Activated T-cell treated with anti-CD3 and anti-CD28 coated beads, Interleukin-2, amount 50 U/mL, for 72 hours (primary cell): ENCODE results near the gene PTBP2. TPM values are rescaled to one million over a fixed set of nuclear protein-coding genes. Genes with fewer than 3 reads are reported as not detected.
A peak's percentile ranks its signal among the peaks of the same experiment; 100 is the strongest.

Experiments used
- ATAC-seq, 2 donors: fragments of 150-1000 bp; cut with Tn5 transposase; replicated peaks in 1 of 2; 2 replicates each; pipeline ENCODE4 v1.10.0; 2021; ENCODE audit warnings: moderate library complexity in 2 of 2, mild to moderate bottlenecking in 1 of 2
- DNase-seq, 2 donors: peaks; one replicate each; pipeline ENCODE4 v3.0.0; 2021 to 2022; ENCODE audit warnings: mixed read lengths in 1 of 2
- H3K27ac Mint-ChIP-seq: one replicate; pipeline ENCODE4 v1.8.0; 2022; ENCODE audit warnings: mild to moderate bottlenecking, moderate library complexity, mixed read lengths
- H3K27me3 Mint-ChIP-seq: one replicate; pipeline ENCODE4 v1.8.0; 2022; ENCODE audit warnings: low read depth, mixed read lengths
- H3K36me3 Mint-ChIP-seq, 2 donors: one replicate each; pipeline ENCODE4 v1.8.0; 2022; ENCODE audit warnings: mixed read lengths in 2 of 2, mild to moderate bottlenecking in 1 of 2; ENCODE audit not compliant: insufficient read depth in 2 of 2
- H3K4me1 Mint-ChIP-seq: one replicate; pipeline ENCODE4 v1.8.0; 2022; ENCODE audit warnings: low read depth, mixed read lengths
- H3K4me3 Mint-ChIP-seq, 2 donors: one replicate each; pipeline ENCODE4 v1.8.0; 2022; ENCODE audit warnings: mild to moderate bottlenecking in 2 of 2, mixed read lengths in 2 of 2, moderate library complexity in 2 of 2
- H3K9me3 Mint-ChIP-seq, 2 donors: one replicate each; pipeline ENCODE4 v1.8.0; 2022; ENCODE audit warnings: mixed read lengths in 2 of 2
- total RNA-seq, 2 donors: library from RNA; stranded (reverse); gene quantifications; one replicate each; pipeline ENCODE4 v1.2.3, GENCODE V29; 2022

PTBP2 gene
- total RNA-seq, 2 donors from 2014 or later: 14.3 to 14.5 TPM

DNA sequence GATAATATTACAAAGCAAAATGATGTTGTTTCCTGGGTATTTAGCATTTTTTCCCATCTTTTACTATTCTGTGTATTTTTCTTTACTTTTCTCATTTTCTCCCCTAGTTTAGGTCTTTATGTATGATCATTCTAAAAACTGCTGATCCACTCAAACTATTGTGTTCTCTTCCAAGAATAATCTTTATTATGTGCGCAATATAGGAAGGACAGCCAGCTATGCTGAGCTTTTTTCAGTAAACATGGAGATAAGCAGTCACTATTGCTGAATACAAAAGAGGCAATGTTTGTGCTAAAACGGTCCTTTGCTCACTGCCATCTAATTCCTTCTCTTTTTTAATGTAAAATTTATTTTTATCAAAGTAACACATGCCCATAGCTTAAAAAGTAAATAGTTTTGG, 6.7 kb upstream of the PTBP2 start:
- H3K9me3 Mint-ChIP-seq: no peaks in the 10 kb centered on the region
- no peak overlapping the region for H3K4me3 Mint-ChIP-seq
- ATAC-seq (no peak), DNase-seq (no peak)
- no peak overlapping the region for H3K27ac Mint-ChIP-seq
- H3K4me1 Mint-ChIP-seq: no peaks in the 10 kb centered on the region
- no peaks in the 10 kb centered on the region for H3K36me3 Mint-ChIP-seq
- H3K27me3 Mint-ChIP-seq: peaks cover 14% of the 10 kb centered on the region

DNA sequence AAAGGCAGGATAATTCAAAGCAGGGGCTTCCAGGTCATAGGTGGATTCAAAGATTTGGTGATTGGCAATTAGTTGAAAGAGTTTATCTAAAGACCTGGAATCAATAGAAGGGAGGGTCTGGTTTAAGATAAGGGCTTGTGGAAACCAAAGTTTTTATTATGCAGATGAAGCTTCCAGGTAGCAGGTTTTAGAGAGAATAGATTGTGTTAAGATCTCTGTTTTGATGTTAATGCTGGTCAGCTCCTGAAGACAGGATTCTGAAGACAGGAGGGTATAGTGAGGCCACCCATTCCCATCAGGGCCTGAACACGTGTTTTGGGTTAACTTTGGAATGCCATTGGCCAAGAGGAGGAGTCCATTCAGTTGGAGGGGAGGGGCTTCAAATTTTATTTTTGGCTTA, 6.1 kb upstream of the PTBP2 start:
- no peak overlapping the region for H3K27ac Mint-ChIP-seq
- H3K4me3 Mint-ChIP-seq: no peak overlapping the region
- no peaks in the 10 kb centered on the region for H3K9me3 Mint-ChIP-seq
- no peaks in the 10 kb centered on the region for H3K36me3 Mint-ChIP-seq
- DNase-seq (no peak), ATAC-seq (no peak)
- H3K4me1 Mint-ChIP-seq: no peaks in the 10 kb centered on the region
- peaks cover 14% of the 10 kb centered on the region for H3K27me3 Mint-ChIP-seq

DNA sequence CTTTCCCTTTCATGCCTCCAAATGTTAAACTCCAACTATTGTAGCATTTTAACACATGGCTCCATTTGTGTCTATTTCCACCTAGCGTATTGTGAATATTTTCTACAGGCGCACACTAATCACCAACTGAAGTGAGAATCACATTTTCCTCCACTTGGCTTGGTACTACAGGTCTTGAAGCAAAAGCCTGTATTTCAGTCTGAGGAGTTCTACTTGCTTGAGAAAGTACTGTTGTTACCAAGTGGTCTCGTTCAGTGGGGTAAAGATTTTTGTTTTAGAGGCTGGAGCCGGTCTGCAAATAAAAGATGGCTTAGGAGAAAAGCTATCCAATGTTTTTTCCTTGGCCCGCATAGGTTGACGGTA, 550 bp upstream of the PTBP2 start:
- Mint-ChIP-seq H3K27me3 (no peaks in the 10 kb centered on the region), H3K27ac (peak overlapping the region; percentile 96), H3K9me3 (peaks cover 0 to 2% of the 10 kb centered on the region in 2 donors), H3K4me1 (peaks cover 28% of the 10 kb centered on the region), H3K36me3 (peaks cover 7 to 13% of the 10 kb centered on the region in 2 donors), H3K4me3 (peak overlapping the region; percentile 88 to 99)
- ATAC-seq (peak in 1 of 2 donors; percentile 1), DNase-seq (no peak)

DNA sequence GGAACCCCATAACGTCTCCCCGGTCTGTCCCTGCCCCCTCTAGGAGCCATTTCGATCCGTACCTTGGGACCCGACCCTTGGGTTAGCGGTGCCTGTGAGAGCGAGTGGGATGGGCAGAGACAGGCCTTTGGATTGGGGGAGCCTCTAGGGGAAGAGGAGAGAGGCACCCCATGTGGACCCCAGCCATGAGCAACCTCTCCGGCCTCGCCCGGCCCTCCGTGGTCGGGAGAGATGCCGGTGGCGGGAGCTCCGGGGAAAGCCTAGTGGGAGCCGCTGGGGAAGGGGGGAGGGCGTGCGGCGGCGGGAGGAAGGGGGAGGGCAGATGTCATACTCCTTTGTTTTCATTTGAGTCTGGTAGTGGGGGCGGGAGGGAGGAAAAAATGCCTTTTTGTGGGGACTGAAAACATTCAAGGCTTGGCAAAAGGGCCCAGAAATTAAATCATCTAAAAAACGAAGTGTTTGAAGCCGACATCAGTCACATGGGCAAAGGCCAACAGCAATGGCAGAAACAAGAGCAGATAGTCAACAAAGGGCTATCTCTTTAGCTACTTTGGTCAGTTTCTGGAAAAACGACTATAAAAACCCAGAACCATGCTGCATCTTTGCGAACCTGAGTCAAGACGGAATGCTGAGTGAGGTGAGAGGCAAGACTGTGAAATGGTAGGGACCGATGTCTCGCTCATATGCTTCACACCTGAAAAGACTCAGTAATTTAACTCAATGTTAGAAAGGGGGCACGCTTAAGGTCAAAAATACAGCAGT, 758 bp downstream of the PTBP2 start:
- Mint-ChIP-seq H3K4me1 (peaks cover 37% of the 10 kb centered on the region), H3K9me3 (peaks cover 0 to 2% of the 10 kb centered on the region in 2 donors), H3K4me3 (peak overlapping the region; percentile 88 to 99), H3K27me3 (no peaks in the 10 kb centered on the region), H3K36me3 (peaks cover 8 to 19% of the 10 kb centered on the region in 2 donors), H3K27ac (peak overlapping the region; percentile 99)
- ATAC-seq: peak; percentile 64 to 70
- peak in 1 of 2 donors; percentile 55 for DNase-seq

DNA sequence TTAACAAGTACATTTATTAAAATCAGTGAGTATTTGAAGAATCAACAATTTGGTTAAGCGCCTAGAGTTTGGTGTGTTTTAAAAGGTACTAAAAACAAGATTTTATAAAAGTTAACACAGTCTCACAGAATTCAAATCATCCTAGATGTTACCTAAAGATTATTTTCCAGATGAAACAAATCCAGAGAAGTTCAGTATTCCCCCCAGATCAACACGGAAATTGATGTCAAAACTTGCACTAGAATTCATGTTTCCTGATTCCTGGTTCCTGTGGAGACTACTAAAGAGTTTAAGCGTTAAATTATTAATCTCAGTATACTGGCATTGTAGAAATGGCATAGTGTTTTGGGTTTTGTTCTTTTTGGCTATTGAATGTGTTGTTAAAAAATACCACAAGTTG, 1.4 kb downstream of the PTBP2 start:
- Mint-ChIP-seq H3K4me3 (peak overlapping the region; percentile 88 to 99), H3K27me3 (no peaks in the 10 kb centered on the region), H3K9me3 (peaks cover 0 to 2% of the 10 kb centered on the region in 2 donors), H3K36me3 (peaks cover 11 to 19% of the 10 kb centered on the region in 2 donors), H3K27ac (peak overlapping the region; percentile 99), H3K4me1 (peaks cover 39% of the 10 kb centered on the region)
- no peak for ATAC-seq
- no peak for DNase-seq

DNA sequence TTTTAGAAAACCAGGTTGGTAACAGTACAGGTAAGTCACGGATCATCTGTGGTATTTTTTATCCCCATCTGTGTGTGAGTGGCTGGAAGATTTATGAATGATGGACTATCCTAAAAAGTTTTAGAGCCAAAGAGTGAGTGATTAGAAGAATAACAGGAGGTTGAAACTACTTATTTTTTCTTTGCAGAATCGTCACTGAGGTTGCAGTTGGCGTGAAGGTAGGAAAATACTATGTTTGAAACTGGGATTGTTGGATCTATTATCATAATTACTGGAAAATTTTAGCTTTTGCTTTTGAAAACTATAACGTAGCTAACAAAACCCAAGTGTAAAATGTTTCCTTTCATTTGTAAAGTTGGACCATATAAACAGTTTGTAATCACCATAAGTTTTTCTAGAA, 1.8 kb downstream of the PTBP2 start:
- H3K4me1 Mint-ChIP-seq: peaks cover 43% of the 10 kb centered on the region
- peaks cover 0 to 2% of the 10 kb centered on the region in 2 donors for H3K9me3 Mint-ChIP-seq
- peak overlapping the region; percentile 99 for H3K27ac Mint-ChIP-seq
- ATAC-seq: no peak
- peaks cover 11 to 22% of the 10 kb centered on the region in 2 donors for H3K36me3 Mint-ChIP-seq
- DNase-seq: no peak
- no peaks in the 10 kb centered on the region for H3K27me3 Mint-ChIP-seq
- peak overlapping the region; percentile 88 to 99 for H3K4me3 Mint-ChIP-seq

DNA sequence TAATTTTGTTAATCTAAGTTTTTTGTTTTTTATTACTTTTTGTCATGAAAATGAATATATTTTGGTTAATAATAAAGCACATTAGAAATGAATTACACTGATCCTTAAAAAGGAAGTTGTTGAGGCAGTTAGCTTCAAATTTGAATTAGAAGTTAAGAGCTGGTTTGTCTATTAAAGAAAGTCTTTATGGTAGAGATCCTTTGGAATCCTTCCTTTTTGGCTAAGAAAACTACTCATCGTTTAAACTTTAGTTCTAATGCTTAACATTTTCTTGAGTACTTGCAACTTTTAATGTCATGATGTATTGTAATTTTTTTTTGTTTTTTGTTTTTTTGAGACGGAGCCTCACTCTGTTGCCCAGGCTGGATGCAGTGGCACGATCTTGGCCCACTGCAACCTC, 2.4 kb downstream of the PTBP2 start:
- H3K27me3 Mint-ChIP-seq: no peaks in the 10 kb centered on the region
- peaks cover 0 to 2% of the 10 kb centered on the region in 2 donors for H3K9me3 Mint-ChIP-seq
- DNase-seq: no peak
- ATAC-seq: no peak
- H3K4me3 Mint-ChIP-seq: no peak overlapping the region
- no peak overlapping the region for H3K27ac Mint-ChIP-seq
- peaks cover 47% of the 10 kb centered on the region for H3K4me1 Mint-ChIP-seq
- peaks cover 11 to 25% of the 10 kb centered on the region in 2 donors for H3K36me3 Mint-ChIP-seq

DNA sequence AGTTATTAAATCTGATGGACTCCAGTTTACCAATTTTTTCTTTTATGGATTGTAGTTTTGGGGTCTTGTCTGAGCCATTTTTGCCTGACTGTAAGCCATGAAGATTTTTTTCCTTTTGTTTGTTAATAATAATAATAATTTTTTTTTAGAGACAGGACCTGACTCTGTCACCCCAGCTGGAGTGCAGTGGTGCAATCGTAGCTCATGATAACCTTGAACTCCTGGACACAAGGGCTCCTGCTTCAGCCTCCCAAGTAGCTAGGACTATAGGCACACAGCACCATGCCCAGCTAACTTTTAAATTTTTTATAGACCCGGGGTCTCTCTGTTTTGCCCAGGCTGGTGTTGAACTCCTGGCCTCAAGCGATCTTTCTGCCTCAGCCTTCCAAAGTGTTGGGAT, 6.3 kb downstream of the PTBP2 start:
- H3K9me3 Mint-ChIP-seq: peaks cover 0 to 4% of the 10 kb centered on the region in 2 donors
- H3K27ac Mint-ChIP-seq: no peak overlapping the region
- DNase-seq: no peak
- no peaks in the 10 kb centered on the region for H3K27me3 Mint-ChIP-seq
- peaks cover 57% of the 10 kb centered on the region for H3K4me1 Mint-ChIP-seq
- no peak for ATAC-seq
- peak overlapping the region in 1 of 2 donors; percentile 16 for H3K4me3 Mint-ChIP-seq
- H3K36me3 Mint-ChIP-seq: peaks cover 9 to 39% of the 10 kb centered on the region in 2 donors

DNA sequence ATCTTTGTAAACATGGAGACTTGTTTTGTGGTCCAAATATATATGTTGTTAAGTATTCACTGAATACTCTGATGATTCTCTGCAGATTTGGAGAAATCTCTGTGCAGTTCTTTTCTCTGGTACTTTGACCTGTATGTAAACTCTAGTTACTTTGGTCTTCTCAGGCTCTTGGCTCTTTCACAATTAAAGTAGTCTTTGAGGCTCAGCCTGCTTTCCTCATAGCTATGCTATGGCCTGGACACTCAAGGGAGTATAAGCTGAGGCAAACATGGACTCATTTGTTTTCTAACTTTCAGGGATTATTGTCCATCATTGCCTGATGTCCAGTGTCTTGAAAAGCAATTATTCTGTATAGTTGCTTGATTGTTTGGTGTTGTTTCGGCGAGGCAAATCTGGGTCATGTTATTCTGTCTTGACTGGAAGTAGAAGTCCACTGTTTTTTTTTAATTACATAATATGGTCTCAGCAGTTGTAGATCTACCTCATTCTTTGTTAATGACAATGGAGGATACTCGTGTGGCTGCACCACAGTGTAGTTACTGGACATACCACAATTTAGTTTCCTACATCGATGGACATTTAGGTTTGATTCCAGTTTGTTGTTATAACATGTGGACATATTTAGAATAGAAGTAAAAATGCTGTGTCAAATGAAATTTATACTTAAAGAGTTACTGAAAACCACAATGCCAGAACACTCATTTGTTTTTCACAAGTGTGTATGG, 9.2 kb downstream of the PTBP2 start:
- Mint-ChIP-seq H3K27ac (no peak overlapping the region), H3K9me3 (peaks cover 0 to 2% of the 10 kb centered on the region in 2 donors), H3K27me3 (no peaks in the 10 kb centered on the region), H3K4me1 (peaks cover 37% of the 10 kb centered on the region), H3K36me3 (peaks cover 11 to 51% of the 10 kb centered on the region in 2 donors), H3K4me3 (peak overlapping the region in 1 of 2 donors; percentile 1)
- DNase-seq (no peak), ATAC-seq (no peak)

DNA sequence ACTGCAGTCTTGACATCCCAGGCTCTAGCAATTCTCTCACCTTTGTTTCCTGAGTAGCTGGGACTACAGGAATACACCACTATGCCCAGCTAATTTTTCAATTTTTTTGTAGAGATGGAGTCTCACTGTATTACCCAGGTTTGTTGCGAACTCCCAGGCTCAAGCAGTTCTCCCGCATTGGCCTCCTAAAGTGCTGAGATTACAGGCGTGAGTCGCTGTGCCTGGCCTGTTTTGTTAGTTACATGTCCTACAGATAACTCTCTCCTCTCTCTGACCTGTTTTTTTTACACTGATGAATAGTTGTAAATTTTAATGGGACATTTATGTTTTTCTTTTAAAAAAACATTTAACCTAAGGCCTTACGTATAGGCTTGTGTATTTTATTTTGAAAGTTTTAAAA, 19.8 kb downstream of the PTBP2 start:
- ATAC-seq: no peak

DNA sequence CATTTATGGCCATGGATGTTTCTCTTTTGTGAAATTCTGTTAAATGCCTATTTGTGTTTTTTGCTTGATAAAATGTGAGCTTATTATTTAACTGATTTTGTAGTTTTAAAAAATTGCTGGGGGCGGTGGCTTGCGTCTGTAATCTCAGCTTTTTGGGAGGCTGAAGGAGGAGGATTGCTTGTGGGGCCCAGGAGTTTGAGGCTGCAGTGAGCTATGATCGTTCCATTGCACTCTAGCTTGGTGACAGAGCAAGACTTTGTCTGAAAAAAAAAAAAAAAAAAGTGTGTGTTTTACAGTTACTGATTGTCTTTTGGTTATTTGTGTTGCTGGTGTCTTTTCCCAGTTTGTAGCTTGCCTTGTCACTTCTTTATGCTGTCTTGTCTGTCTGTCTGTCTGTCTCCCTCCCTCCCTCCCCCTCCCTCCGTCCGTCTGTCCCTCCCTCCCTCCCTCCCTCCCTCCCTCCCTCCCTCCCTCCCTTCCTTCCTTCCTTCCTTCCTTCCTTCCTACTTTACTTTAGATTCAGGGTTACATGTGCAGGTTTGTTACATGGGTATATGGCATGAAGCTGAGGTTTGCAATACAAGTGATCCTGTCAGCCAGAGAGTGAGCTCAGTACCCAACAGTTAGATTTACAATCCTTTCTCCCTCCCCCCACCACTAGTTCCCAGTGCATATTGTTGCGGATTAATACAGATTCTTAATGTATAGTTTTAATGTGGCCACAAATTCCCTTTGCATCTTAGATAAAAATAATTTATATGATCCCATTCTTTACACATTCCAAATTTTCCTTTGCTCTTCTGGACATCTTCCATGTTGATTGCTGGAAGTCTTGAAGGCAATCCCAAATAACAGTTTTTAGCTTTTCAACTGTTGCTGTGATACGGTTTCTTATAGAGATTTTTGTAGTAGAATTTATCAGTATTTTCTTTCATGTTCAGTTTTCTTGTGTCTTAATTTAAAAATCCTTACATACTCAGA, 25.1 kb downstream of the PTBP2 start:
- H3K4me3 Mint-ChIP-seq: no peak overlapping the region
- H3K9me3 Mint-ChIP-seq: no peaks in the 10 kb centered on the region
- no peak overlapping the region for H3K27ac Mint-ChIP-seq
- H3K4me1 Mint-ChIP-seq: peaks cover 18% of the 10 kb centered on the region
- no peak for ATAC-seq
- peaks cover 1 to 21% of the 10 kb centered on the region in 2 donors for H3K36me3 Mint-ChIP-seq
- DNase-seq: no peak
- H3K27me3 Mint-ChIP-seq: no peaks in the 10 kb centered on the region

More for the DNA sequence above, 19.8 kb downstream of the PTBP2 start:
- no peak for DNase-seq
- Mint-ChIP-seq H3K36me3 (peaks cover 1 to 27% of the 10 kb centered on the region in 2 donors), H3K4me1 (peaks cover 6% of the 10 kb centered on the region), H3K27ac (no peak overlapping the region), H3K9me3 (no peaks in the 10 kb centered on the region), H3K4me3 (no peak overlapping the region), H3K27me3 (no peaks in the 10 kb centered on the region)

DNA sequence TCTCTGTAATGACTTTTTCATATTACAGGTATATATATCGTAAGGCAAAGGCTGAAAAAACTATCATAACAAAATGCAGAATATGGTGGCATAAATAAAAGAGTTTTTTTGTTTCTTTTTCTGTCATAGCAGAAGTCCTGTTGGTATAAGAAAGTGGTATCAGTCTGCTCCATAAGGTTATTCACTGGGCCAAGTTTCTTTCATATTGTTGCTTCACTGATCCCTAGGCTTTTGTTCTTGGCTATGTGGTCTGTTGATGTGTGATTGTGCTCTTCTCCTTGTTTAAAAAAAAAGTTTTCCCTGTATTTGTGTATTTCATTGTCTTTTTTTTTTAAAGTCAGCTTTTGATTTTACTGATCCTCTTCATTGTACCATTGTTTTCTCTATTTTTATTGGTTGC, 26.0 kb downstream of the PTBP2 start:
- DNase-seq (no peak), ATAC-seq (no peak)
- Mint-ChIP-seq H3K9me3 (no peaks in the 10 kb centered on the region), H3K36me3 (peaks cover 2 to 26% of the 10 kb centered on the region in 2 donors), H3K4me1 (peaks cover 18% of the 10 kb centered on the region), H3K27ac (no peak overlapping the region), H3K4me3 (no peak overlapping the region), H3K27me3 (no peaks in the 10 kb centered on the region)
